Measurements from ENCODE around the gene FOXP1. TPM values are rescaled to one million over a fixed set of nuclear protein-coding genes. Genes with fewer than 3 reads are reported as not detected.

FOXP1 gene
- total and polyA plus RNA-seq, 9 of the 15 experiments (the other 6 are each of a cell fraction or from before 2014, with no cell fraction given), result 7.7 to 34.5 (median 13.7) TPM

GRCh38 chr3:71002298-71002697 lies 581.2 kb downstream of the FOXP1 start:
- H3K9me3 ChIP-seq (replicated peaks; ENCODE audit: control insufficient read depth, insufficient read depth, low read depth, low read length), result no peaks in the 10 kb centered on the region
- ATAC-seq (no peak), FAIRE-seq (no peak), DNase-seq (ENCODE audit: extremely low read depth in 1 of 4, low spot score in 3 of 4) (no peak)
- WGBS (ENCODE audit: insufficient coverage, low coverage, missing lambda C conversion rate), result 95% methylated on average over 2 of the region's 2 CpGs
- peaks cover 37% of the 10 kb centered on the region; the same call in 1 of the 3 replicates for H3K36me3 ChIP-seq (ENCODE audit: control insufficient read depth, insufficient read depth, low read length)
- no peaks in the 10 kb centered on the region for H3K27me3 ChIP-seq (ENCODE audit: control insufficient read depth in 2 of 2, insufficient read depth in 2 of 2, low read length in 2 of 2)
- H3K4me3 ChIP-seq, result no peak overlapping the region
- BruUV-seq (replicated peaks), result no TSS peak
- H3K9ac ChIP-seq (ENCODE audit: insufficient read depth in 1 of 2, low read depth in 2 of 2, low read length in 2 of 2), result no peak overlapping the region
- ChIA-PET CTCF (ENCODE audit: low intra/inter-chr PET ratio) (no interaction called here), POLR2A (no interaction called here)
- no peaks in the 10 kb centered on the region for H3K9me1 ChIP-seq (ENCODE audit: control insufficient read depth, insufficient read depth, low read length)
- H3K4me2 ChIP-seq (ENCODE audit: insufficient read depth, low read length), result no peak overlapping the region
- H4K20me1 ChIP-seq (replicated peaks; ENCODE audit: control insufficient read depth, insufficient read depth, low read length), result no peaks in the 10 kb centered on the region
- TF ChIP-seq MECOM (CRISPR knock-in tag; IDR thresholded peaks at IDR 0.05), result no peak
- no peak for TF ChIP-seq ZNF707 (CRISPR knock-in tag; conservative IDR thresholded peaks at IDR 0.05)
- no peak for TF ChIP-seq NR2C2 (CRISPR knock-in tag; IDR thresholded peaks at IDR 0.05)
- TF ChIP-seq NR2C2 (tag; IDR thresholded peaks at IDR 0.05), result no peak
- no peak for TF ChIP-seq CCAR2 (IDR thresholded peaks at IDR 0.05; ENCODE audit: low read depth, low read length)
- intact Hi-C loops (cut with micrococcal nuclease), result loop anchor here (10.0 kb wide), 1 partner anchor 583 kb away; the partner anchor contains the start of gene FOXP1
- H3K27ac ChIP-seq (ENCODE audit: extremely low read depth, low read depth, low read length), result no peak overlapping the region
- in situ Hi-C loops (cut with MboI), result loop anchor here (25.0 kb wide), 1 partner anchor 585 kb away; the partner anchor contains the start of gene FOXP1
- no peaks in the 10 kb centered on the region for H3K79me2 ChIP-seq (ENCODE audit: control insufficient read depth, insufficient read depth, low read length)
- H3K4me1 ChIP-seq (replicated peaks in 1 of 2; ENCODE audit: control insufficient read depth in 2 of 2, insufficient read depth in 2 of 2, low read length in 2 of 2), result no peaks in the 10 kb centered on the region
- no peak overlapping the region for H2AFZ ChIP-seq (ENCODE audit: low read depth, low read length)

GRCh38 chr3:71001303-71001830 lies 582.2 kb downstream of the FOXP1 start:
- no peak overlapping the region for H3K9ac ChIP-seq (ENCODE audit: insufficient read depth in 1 of 2, low read depth in 2 of 2, low read length in 2 of 2)
- ATAC-seq (no peak), FAIRE-seq (no peak), DNase-seq (ENCODE audit: extremely low read depth in 1 of 4, low spot score in 3 of 4) (no peak)
- no TSS peak for BruUV-seq (replicated peaks)
- no peaks in the 10 kb centered on the region for H3K27me3 ChIP-seq (ENCODE audit: control insufficient read depth in 2 of 2, insufficient read depth in 2 of 2, low read length in 2 of 2)
- ChIA-PET POLR2A (no interaction called here), CTCF (ENCODE audit: low intra/inter-chr PET ratio) (no interaction called here)
- intact Hi-C loops (cut with micrococcal nuclease), result loop anchor here (10.0 kb wide), 1 partner anchor 583 kb away; the partner anchor contains the start of gene FOXP1
- H4K20me1 ChIP-seq (replicated peaks; ENCODE audit: control insufficient read depth, insufficient read depth, low read length), result no peaks in the 10 kb centered on the region
- H3K9me3 ChIP-seq (replicated peaks; ENCODE audit: control insufficient read depth, insufficient read depth, low read depth, low read length), result no peaks in the 10 kb centered on the region
- H3K4me1 ChIP-seq (replicated peaks in 1 of 2; ENCODE audit: control insufficient read depth in 2 of 2, insufficient read depth in 2 of 2, low read length in 2 of 2), result no peaks in the 10 kb centered on the region
- no peaks in the 10 kb centered on the region for H3K79me2 ChIP-seq (ENCODE audit: control insufficient read depth, insufficient read depth, low read length)
- no peak overlapping the region for H3K4me3 ChIP-seq
- no peaks in the 10 kb centered on the region for H3K9me1 ChIP-seq (ENCODE audit: control insufficient read depth, insufficient read depth, low read length)
- 95% methylated on average over 5 of the region's 5 CpGs for WGBS (ENCODE audit: insufficient coverage, low coverage, missing lambda C conversion rate)
- H3K27ac ChIP-seq (ENCODE audit: extremely low read depth, low read depth, low read length), result no peak overlapping the region
- in situ Hi-C loops (cut with MboI), result loop anchor here (25.0 kb wide), 1 partner anchor 586 kb away; the partner anchor contains the start of gene FOXP1
- peaks cover 41% of the 10 kb centered on the region; the same call in 2 of the 3 replicates for H3K36me3 ChIP-seq (ENCODE audit: control insufficient read depth, insufficient read depth, low read length)
- no peak overlapping the region for H3K4me2 ChIP-seq (ENCODE audit: insufficient read depth, low read length)
- H2AFZ ChIP-seq (ENCODE audit: low read depth, low read length), result no peak overlapping the region
- TF ChIP-seq NCOA4 (IDR thresholded peaks at IDR 0.05; ENCODE audit: partially characterized antibody) (no peak), KLF10 (CRISPR knock-in tag; IDR thresholded peaks at IDR 0.05) (no peak), ZNF224 (CRISPR knock-in tag; IDR thresholded peaks at IDR 0.05) (no peak), ZNF408 (CRISPR knock-in tag; IDR thresholded peaks at IDR 0.05; ENCODE audit: low read depth) (no peak), JUND (IDR thresholded peaks at IDR 0.05; ENCODE audit: borderline replicate concordance, low read depth, low read length) (no peak), JUND (tag; IDR thresholded peaks at IDR 0.05; ENCODE audit: borderline replicate concordance, low read depth, low read length) (no peak), ZBTB8A (IDR thresholded peaks at IDR 0.05; ENCODE audit: partially characterized antibody) (no peak), NFATC3 (IDR thresholded peaks at IDR 0.05) (no peak), ZNF644 (tag; IDR thresholded peaks at IDR 0.05; ENCODE audit: low read depth) (no peak), MYC (IDR thresholded peaks at IDR 0.05; ENCODE audit: low read depth, low read length) (no peak), MYC (CRISPR knock-in tag; IDR thresholded peaks at IDR 0.05; ENCODE audit: borderline replicate concordance, low read depth) (no peak), TCF7 (IDR thresholded peaks at IDR 0.05; ENCODE audit: borderline replicate concordance) (no peak), CHD4 (IDR thresholded peaks at IDR 0.05; ENCODE audit: insufficient read depth, insufficient replicate concordance, low read depth, low read length, poor library complexity, severe bottlenecking) (no peak), ZSCAN29 (IDR thresholded peaks at IDR 0.05) (no peak), CXXC5 (CRISPR knock-in tag; IDR thresholded peaks at IDR 0.05) (no peak)
